ENCODE results near the gene GPR157.
A peak's percentile ranks its signal among the peaks of the same experiment; 100 is the strongest.
"Not testable (repeated sequence)": the region's sequence is repeated elsewhere in the genome, so short reads cannot be mapped to it uniquely, and the experiment has no call there.

Gene GPR157

DNA sequence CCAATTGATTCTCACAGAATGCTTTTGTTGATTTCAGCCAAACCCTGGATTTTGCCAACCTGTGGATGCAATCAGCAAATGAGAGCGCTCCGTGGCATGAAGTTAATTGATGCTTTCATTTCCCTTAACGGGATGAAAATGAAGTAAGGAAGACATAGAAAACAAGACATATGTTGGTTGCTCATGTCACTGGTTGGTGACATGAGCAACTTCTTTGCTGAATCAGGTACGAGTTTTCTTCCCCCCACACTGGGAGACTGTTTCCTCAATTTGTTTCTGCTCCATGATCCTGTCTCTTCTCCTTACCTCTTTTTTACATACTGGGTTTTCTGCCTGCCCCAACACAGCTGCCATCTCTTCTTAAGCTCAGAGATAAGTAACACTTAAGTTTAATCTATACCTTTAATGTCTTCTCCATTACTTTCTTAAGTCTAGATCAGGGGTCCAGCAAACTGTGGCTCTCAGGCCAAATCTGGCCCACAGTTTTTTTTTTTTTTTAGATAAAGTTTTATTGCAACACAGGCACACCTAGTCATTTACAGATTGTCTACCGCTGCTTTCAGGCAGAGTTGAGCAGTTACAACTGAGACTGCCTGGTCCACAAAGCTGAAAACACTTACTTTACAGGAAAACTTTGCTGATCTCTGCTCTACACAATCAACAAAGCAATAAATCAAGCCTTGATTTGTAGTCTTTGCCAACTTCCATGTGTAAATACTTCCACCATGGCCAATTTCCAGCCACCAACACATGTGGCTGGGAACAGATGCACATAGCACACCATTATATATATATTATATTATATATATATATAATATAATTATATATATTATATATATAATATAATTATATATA is 13.3 kb downstream of the GPR157 start:
- no peak for DNase-seq

DNA sequence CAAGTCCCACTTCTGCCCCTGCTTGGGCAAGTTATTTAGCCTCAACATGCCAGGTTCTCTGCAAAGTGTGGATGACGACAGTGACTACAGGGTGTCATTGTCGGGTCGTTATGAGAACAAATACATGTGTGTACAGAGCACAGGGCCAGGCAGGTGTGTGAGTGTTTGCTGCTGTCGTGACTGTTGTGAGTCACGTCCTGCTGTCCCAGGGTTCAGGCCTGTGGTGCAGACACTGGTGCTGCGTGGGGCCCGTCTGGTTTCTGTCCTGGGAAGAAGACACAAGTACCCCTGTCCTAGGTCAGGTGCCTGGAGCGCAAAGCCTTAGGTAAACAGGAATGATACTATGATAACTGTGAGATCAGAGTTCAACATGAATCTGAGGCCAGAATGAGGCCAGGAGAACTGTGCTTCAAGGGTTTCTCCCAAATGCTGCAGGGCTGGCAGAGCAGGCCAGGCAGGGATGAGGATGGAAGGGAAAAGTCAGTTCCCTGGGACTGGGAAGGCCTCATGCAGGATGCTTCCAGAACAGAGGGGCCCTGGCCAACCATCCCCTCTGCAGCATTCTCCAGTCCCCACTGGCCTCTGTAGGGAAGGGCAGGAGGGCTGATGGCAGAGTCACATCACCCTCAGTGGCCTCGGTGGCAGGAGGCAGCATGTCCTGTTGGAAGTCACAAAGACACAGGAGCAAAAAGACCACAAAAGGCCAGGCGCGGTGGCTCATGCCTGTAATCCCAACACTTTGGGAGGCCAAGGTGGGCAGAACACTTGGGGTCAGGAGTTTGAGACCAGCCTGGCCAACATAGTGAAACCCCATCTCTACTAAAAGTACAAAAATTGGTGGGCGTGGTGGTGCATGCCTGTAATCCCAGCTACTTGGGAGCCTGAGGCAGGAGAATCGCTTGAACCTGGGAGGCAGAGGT is 15.7 kb downstream of the GPR157 start:
- DNase-seq = no peak

DNA sequence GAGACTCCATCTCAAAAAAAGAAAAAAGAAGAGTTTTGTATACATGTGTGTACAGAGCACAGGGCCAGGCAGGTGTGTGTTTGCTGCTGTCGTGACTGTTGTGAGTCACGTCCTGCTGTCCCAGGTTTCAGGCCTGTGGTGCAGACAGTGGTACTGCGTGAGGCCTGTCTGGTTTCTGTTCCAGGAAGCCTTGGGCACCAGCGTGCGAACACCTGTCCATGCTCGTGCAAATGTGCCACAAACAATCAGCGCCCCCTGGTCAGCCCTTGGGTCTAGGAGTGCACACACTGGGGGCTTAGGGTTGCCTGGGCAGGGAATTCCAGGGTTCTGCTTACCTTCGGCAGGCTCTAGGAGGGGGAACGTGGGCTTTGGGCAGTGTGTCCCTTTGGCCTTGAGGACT is 16.9 kb downstream of the GPR157 start:
- no peak for DNase-seq

DNA sequence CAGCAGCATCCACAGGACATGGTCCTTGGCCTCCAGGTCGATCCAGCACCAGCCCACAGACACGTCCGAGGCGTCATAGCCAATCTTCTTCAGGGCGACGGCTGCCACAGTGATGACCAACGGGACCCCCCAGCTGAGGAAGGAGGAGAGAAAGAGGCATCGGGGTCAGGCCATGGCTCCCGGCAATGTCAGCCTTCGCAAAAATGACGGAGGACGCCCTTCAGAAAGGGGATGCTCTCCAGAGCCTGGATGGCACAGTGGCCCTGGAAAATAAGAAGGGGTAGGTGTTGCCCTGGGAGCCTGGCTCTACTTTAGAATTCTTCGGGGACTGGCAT is 17.6 kb downstream of the GPR157 start:
- no peak for DNase-seq

DNA sequence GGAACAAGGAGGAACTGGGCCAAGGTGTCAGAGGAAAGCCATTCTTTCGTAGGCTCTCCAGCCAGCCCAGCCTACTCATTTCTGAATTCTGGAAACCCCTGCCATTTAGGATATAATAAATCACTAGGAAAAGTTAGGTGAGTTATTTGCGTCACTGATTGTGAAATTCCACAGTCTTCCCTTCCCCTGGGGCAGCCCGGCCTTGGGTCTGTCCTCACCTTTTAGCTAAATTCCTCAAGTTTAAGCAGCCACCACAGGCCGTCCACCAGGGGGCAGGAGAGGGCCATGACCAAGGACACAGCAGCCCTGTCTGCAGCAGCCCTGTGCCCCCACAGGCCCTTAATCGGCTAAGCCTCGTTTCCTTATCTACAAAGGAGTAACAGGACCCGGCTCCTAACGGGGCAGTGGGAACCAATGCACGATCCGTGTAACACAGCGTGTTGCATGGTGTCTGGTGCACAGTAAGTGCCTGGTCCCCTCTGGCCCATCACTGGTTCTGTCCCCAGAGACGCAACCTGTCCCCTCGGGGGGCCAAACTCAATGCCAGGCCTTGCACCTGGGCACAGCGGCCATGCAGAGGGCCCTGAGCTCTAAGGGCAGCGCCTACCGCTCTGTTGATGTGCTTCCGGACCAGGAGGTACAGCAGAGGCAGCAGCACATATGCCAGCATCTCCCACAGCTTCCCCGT is 18.1 kb downstream of the GPR157 start:
- DNase-seq = peak; percentile 79

DNA sequence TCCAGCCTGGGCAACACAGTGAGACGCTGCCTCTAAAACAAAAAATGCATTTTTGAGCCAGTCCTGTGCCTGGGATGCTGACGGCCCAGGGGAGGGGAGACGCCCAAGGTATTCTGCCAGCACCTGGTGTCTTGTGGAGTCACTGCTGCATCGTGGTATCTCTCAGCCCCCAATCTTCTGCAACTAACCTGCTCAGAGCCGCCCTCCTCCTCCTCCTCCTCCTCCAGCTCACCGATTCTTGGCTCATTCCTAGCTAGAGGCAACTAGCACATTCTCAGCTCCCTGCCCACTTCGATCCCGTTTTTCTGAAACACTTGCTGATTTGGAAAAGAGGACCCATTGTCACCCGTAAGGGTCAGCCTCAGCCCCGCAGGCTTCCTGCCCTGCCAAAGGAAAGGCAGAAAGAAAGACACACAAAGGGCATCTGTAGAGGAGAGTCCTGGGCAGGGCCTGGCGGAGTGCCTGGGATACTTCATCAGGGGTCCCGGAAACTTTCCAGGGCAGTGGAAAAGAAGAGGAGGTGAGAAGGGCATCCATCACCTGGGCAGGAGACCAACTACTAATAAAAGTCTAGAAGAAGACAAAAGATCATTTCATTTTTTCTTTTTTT is 20.7 kb downstream of the GPR157 start:
- no peak for DNase-seq

DNA sequence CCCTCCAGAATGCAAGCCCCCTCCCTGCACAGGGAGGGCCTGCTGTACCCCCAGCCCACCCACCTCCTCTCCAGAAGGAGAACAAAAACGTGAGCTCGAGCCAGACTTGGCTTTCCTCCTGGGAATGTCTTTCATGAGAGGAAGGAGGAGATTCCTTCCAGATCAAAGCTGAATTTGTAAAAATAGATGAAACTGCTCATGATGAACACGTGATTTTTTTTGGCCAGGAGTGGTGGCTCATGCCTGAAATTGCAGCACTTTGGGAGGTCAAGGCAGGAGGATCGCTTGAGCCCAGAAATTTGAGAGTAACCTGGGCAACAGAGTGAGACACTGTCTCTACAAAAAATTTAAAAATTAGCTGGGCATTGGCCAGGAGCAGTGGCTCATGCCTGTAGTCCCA is 21.8 kb downstream of the GPR157 start:
- DNase-seq = no peak

DNA sequence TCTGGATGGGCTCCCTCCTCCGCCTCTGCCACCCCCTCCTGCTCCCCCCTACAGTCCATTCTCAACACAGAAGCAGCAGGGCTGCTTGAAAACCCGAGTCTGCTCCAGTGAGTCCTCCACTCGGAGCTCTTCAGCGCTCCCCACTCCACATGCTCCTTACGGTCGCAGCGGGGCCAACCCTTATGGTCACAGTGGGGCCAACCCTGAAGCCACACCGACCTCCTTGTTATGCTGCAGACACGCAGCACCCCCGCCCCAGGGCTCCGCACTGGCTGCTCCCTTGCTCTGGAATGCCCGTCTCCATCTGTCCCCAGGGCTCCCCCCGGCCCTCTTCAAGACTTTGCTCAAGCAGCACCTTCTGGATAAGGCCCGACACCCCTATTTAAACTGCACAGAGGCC is 22.6 kb downstream of the GPR157 start:
- DNase-seq = no peak

DNA sequence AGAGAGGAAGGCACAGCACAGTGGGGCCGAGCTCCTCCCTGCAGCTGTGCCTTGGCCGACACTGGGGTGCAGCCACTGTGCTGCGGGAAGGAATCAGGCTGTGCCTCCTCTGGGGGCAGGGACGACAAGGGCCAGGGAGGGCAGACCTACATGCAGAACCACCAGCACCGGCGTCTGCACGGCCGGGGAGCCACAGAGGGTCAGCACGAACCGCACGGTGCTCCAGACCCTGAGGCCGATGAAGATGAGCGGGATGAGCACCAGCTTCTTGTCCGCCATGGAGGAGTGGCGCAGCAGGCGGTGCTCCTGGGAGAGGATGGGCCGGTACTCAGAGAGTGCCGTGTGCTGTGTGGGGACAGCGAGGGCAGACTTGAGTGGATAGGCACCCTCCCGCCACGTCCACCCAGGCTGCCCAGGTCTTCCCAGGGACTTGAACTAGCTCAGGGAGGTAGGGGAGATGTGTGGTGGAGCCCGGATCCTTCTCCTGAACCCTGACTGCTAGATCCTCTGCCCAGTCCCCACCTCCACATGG is 23.5 kb downstream of the GPR157 start:
- no peak for DNase-seq

DNA sequence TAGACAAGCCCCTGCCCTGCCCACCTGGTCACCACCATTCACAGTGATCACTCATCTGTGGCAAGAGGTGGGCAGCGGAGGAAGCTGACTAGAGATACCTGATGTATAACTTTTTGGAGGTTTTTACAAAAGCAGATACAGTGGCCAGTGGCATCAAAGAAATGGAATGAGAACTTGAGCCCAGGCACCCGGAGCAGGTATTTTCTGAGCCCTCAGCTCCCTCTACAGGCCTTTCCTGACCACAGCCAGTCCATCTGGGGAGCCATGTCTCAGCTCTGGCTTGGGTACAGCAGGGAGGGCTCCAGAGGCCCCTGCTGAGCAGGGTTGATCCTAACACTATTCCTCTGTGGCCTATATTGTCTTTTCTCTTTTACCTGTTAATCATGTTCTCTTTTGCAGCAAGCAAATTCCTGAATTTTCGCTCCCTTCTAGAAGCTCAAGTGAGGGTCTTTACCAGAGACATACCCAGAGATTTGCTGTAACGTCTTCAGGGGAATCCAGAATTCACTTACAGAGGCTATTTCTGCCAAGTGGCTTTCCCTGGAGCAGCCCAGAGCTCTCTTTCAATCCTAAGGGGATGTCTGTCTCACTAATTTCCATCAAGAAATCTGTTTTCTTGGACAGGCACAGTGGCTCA is 27.3 kb downstream of the GPR157 start:
- no peak for DNase-seq

DNA sequence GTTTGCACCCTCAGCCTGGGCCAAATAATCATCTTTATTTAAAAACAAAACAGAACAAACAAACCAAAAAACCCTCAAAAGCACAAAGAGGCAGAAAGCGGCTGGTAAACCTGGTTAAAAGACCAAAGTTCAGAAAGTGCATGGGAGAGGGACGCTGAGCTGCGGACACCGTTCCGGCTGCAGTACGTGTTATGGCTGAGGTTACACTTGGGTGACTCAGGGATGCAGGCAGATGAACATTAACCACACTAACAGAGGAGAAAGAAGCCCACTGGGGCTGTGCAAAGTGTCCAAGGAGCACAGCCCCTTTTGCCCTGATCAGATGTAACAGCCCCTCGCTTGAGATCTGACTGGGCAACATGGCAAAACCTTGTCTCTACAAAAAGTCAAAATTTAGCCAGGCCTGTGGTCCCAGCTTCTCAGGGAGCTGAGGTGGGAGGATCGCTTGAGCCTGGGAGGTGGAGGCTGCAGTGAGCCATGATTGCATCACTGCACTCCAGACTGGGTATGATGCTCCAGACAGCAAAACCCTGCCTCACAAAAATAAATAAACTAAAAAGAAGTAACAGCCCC is 28.3 kb downstream of the GPR157 start:
- DNase-seq = no peak

DNA sequence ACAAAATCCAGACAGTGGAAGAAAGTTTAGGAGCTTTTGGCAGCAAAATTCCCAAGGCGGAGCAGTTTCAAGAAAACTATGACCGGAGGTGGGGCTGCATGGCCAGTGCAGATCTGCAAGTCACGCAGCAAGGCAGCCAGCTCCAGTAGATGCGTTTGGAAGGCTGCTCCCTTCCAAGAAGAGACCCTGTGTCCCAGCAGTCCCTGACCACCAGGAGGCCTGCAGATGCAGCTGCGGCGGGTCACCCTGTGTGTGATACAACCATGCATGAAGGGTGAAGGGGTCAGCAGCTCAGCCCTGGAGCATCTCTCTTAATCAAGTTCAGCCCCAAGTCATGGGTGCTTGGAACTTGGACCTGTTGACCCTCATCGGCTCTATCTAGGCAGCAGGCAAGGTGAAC is 29.3 kb downstream of the GPR157 start:
- DNase-seq = no peak

DNA sequence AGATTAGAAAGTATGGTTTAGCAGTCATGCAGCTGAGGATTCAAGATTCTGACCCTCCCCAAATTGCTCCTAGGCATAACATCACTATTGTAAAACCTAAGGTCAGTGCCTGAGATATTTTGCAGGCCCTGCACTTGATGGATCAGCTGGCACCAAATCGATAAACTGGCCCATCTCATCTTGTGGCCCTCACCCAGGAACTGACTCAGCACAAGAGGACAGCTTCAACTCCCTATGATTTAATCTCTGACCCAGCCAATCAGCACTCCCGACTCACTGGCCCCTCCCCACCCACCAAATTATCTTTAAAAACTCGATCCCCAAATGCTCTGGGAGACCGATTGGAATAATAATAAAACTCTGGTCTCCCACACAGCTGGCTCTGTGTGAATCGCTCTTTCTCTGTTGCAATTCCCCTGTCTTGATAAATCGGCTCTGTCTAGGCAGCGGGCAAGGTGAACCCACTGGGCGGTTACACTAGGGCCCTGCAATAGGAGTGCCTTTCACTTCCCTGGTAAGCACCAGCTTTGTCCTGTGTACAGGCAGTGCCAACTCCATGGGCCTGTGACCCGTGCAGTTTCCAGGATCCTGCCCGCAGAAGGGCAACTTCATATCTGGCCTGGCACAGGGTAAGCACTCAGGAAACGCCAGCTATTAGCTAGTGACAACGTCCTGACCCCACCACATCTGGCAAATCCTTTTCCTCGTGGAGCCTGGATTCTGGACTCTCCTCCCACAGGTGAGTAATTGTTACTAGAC is 30.8 kb downstream of the GPR157 start:
- no peak for DNase-seq

DNA sequence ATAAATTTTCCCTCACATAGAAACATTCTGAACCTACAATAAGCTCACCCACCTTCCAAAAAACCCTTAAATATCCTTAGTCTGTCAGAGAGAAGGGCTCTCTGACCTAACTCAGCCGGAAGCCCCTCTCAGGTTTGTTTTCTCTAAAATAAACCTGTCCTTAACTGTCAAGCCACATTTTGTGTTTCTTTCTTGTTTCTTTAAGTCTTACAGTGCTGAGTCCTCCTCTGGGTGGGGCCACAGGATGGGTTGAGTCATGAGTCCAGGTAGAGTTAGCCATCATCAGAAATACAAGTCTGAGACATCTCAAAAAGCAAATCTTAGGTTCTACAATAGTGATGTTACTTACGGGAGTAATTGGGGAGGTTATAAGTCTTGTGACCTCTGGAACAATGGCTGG is 33.1 kb downstream of the GPR157 start:
- no peak for DNase-seq

DNA sequence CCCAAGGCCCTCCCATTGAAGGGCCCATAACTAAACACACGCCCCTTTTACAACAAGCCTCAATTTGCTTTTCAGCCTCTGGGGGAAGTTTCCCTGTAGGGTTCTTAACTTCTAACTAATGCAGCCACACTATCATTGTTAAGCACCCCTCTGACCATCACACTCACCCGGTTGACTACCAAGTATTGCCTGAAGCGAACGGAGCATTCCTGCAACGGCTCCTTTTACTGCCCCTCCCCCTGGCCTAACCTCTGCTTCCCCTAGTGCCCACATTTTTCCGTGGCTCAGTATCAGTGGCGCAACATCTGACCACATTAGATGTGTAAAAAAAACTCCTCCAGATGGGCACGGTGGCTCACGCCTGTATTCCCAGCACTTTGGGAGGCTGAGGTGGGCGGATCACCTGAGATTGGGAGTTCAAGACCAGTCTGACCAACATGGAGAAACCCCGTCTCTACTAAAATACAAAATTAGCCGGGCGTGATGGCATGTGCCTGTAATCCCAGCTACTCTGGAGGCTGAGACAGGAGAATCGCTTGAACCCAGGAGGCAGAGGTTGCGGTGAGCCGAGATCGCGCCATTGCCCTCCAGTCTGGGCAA is 34.8 kb downstream of the GPR157 start:
- DNase-seq = not testable (repeated sequence)

DNA sequence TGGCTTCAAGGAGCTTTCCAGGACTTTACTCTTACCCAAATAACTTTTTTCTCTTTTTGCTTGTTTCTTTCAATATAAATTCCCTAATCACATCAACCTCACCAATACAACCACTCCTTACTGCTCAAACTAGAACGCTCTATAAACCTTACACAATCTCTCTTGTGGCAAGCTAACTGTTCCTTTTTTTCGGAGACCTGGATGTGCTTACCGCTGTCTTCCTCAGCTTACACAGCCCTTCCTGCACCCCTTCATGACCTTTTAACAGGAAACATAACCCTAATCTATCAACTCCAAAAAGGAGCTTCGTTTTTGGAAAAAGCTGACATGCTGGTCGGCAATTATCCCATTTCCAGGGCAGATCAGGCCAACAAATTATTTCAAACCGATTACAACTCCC is 35.3 kb downstream of the GPR157 start:
- DNase-seq = no peak

DNA sequence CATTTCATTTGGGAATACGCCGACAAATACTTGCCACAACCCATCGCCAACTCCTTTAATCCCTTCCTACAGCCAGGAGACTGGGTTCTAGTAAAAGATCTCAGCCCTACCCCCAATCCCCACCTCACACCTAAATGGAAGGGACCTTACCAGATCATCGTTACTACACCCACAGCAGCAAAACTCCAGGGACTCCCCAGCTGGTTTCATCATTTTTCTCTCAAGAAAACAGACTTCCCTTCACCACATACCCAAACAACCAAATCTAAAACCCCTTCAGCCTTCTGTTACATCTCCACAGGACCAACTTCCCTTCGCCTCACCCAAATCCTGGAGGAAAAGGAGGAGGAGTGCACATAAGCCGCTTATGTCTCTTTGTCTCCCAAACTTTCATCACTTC is 35.8 kb downstream of the GPR157 start:
- DNase-seq = no peak

DNA sequence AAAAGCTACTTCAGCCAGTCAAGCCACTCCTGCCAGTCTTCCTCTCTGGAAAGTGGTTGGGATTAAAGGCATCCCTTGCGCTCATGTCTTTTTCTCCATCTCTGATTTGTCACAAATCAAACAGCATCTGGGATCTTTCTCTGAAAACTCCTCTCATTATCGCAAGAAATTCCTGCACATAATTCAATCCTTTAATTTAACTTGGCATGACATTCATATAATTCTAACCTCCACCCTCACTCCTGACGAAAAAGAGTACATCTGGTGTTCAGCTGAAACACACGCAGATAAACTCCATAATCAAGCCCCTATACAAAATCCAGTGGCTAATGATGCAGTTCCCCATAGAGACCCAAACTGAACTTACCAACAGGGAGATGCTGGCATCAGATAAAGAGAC is 40.1 kb downstream of the GPR157 start:
- no peak for DNase-seq

DNA sequence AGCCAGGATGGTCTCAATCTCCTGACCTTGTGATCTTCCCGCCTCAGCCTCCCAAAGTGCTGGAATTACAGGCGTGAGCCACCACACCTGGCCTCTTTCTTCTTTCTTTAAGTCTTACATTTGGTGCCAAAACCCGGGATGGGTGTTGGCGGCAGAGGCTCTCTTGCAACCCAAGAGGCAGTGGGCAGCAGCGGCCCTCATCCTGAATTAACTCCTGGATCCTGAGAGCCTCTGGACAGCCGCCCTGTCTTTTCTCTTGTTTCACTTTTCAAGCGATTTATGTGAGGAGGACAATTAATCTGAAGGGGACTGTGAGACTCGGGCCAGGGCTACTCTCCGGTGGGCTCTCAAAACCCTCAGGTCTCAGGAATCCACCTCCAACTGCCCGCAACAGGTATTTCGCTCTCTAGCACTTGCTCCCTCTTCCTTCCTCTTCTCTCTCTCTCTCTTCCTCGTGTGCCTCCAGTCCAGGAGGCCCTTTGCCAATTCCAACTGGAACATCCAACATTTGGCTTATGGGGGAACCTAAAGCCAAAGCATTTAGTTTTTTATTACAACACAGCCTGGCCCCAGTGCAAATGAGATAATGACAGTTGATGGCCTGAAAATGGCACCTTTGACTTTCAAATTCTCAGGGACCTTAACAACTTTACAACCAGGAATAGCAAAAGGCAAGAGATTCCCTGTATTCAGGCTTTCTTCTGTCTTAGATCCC is 41.3 kb downstream of the GPR157 start:
- no peak for DNase-seq

DNA sequence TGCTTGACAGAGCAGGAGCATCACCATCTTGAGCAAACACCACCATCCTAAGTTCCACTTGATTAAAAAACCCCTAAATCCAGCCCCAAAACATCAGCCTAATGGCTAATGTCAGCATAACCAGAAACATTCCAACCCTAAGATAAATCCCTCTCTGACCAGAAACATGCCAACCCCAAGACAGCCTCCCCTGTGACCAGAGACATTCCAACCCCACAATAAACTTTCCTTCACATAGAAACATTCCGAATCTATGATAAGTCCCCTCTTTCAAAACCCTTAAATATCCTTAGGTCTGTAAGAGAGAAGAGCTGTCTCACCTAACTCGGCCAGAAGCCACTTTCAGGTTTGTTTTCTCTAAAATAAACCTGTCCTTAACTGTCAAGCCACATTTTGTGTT is 42.1 kb downstream of the GPR157 start:
- DNase-seq = no peak

Data from effector CD8-positive, alpha-beta T cell (primary cell).